ENCODE results near the gene FAM234A.
"Not testable (repeated sequence)": the region's sequence is repeated elsewhere in the genome, so short reads cannot be mapped to it uniquely, and the experiment has no call there.

The FAM234A gene

GRCh38 chr16:230949-231348 lies 3.7 kb upstream of the FAM234A start:
- DNase-seq (ENCODE audit: low read depth in 3 of 3): no peak

- DNase-seq (ENCODE audit: low read depth in 3 of 3): no peak
Observed at GRCh38 chr16:239948-240277, 5.3 kb downstream of the FAM234A start.

GRCh38 chr16:240559-240958 lies 5.9 kb downstream of the FAM234A start:
- no peak for DNase-seq (ENCODE audit: low read depth in 3 of 3)

GRCh38 chr16:242281-242680 lies 7.7 kb downstream of the FAM234A start:
- DNase-seq (ENCODE audit: low read depth in 3 of 3): no peak

GRCh38 chr16:243348-243747 lies 8.7 kb downstream of the FAM234A start:
- DNase-seq (ENCODE audit: low read depth in 3 of 3): no peak

DNA sequence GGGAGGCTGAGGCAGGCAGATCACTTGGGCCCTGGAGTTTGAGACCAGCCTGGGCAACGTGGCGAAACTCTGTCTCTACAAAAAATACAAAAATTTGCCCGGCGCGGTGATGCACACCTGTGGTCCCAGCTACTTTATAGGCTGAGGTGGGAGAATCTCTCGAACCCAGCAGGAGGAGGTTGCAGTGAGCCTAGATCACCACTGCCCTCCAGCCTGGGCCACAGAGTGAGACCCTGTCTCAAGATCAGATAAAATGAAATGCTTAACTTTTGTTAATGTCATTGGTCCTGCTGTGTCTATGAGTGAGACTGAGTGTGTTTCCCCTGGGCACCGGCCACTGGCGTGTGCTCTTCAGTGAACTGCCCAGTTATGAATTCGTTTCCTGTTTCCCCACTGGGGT lies 10.5 kb downstream of the FAM234A start:
- no peak for DNase-seq (ENCODE audit: low read depth in 3 of 3)

- DNase-seq (ENCODE audit: low read depth in 3 of 3): no peak
Observed at GRCh38 chr16:247027-247426, 12.4 kb downstream of the FAM234A start.

DNA sequence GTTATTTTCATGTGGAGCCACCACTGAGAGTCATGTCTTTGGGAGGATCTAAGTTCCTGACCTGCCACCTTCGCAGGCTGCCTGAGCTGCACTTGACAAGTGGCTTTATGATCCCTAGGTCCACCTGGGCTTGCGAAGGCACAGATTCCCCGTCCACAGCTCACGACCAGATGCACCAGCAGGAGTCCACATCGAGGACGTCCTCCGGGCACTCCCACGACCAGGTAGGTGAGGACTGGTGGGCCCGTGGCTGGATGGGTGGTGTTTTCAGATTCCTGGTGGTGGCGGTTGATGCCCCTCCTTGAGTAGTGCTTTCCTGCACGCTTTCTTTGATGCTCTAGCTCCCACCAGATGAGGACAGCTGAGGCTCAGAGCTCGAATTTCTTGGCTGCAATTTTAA lies 14.8 kb downstream of the FAM234A start:
- DNase-seq (ENCODE audit: low read depth in 3 of 3): no peak

DNA sequence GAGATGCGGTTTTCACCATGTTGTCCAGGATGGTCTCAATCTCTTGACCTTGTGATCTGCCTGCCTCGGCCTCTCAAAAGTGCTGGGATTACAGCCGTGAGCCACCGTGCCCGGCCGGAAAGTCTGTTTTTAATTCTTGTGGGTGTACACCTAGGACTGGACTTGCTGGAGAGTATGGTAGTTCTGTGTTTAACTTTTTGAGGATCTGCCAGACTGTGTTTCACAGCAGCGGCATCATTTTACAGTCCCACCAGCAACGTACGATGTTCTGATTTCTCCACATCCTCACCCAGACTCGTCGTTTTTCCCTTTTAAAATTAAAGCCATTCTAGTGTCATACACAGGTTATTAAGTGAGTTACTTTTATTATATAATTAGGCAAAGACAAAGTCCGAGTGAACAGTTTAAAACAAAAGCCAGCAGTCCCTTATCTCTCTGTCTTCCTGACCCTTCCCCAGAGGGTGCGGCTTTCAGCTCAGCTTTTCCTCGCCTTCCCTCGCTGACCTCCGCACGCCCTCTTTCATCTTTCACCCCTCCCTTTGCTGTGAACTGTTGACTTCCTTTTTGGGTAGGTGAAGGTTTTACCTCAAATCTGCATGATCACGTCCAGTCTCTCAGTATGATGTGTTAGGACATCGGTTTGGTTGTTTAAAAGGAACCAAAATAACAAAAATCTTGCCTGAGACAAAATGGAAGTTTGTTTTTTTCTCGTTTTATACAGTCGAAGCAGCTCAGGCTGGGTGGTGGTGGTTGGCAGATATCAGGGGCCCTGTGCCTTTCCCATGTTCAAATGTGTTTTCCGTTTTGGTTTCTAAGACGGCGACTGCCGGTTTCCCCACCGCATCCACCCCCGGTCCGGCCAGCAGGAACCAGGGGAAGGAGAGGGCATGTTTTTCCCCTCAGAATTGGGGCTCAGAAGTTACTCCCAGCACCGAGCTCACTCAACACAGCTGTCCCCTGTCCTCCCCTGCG lies 18.0 kb downstream of the FAM234A start:
- DNase-seq (ENCODE audit: low read depth in 3 of 3): no peak

GRCh38 chr16:253833-254232 lies 19.2 kb downstream of the FAM234A start:
- no peak for DNase-seq (ENCODE audit: low read depth in 3 of 3)

GRCh38 chr16:254461-254860 lies 19.8 kb downstream of the FAM234A start:
- DNase-seq (ENCODE audit: low read depth in 3 of 3): no peak

- DNase-seq (ENCODE audit: low read depth in 3 of 3): no peak
Observed at GRCh38 chr16:255183-255582, 20.6 kb downstream of the FAM234A start.

DNA sequence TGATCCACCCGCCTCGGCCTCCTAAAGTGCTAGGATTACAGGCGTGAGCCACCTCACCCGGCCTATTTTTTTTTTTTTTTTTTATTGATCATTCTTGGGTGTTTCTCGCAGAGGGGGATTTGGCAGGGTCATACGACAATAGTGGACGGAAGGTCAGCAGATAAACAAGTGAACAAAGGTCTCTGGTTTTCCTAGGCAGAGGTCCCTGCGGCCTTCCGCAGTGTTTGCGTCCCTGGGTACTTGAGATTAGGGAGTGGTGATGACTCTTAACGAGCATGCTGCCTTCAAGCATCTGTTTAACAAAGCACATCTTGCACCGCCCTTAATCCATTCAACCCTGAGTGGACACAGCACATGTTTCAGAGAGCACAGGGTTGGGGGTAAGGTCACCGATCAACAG lies 23.5 kb downstream of the FAM234A start:
- DNase-seq (ENCODE audit: low read depth in 3 of 3): not testable (repeated sequence)

DNA sequence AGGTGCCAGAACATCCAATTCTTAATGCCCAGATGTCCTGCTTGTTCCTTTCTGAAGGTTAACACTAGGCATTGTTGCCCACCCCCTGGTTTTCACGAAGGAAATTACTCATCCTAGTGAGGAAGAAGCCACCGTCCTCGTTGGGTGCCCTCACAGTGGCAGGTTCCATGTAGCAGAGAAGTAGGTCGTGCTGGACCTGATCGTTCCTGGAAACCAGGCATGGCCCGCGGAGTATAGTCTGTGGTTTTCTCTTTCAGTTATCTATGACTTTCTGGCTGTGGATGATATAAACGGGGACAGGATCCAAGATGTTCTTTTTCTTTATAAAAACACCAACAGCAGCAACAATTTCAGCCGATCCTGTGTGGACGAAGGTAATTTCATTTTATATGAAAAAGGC lies 24.6 kb downstream of the FAM234A start:
- DNase-seq (ENCODE audit: low read depth in 3 of 3): no peak

DNA sequence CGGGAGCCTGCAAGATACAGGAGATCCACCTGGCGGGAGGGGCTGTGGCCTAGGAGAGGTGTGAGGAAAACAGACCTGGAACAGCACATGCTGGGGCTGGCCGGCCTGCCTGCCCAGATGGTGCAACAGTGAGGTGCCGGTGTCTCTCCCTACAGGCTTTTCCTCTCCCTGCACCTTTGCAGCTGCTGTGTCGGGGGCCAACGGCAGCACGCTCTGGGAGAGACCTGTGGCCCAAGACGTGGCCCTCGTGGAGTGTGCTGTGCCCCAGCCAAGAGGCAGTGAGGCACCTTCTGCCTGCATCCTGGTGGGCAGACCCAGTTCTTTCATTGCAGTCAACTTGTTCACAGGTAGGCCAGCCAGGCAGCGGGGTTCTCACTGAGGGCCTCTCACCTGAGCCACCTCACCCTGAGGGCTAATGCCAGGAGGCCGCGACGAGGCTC lies 25.2 kb downstream of the FAM234A start:
- no peak for DNase-seq (ENCODE audit: low read depth in 3 of 3)

GRCh38 chr16:260326-260725 lies 25.7 kb downstream of the FAM234A start:
- no peak for DNase-seq (ENCODE audit: low read depth in 3 of 3)

DNA sequence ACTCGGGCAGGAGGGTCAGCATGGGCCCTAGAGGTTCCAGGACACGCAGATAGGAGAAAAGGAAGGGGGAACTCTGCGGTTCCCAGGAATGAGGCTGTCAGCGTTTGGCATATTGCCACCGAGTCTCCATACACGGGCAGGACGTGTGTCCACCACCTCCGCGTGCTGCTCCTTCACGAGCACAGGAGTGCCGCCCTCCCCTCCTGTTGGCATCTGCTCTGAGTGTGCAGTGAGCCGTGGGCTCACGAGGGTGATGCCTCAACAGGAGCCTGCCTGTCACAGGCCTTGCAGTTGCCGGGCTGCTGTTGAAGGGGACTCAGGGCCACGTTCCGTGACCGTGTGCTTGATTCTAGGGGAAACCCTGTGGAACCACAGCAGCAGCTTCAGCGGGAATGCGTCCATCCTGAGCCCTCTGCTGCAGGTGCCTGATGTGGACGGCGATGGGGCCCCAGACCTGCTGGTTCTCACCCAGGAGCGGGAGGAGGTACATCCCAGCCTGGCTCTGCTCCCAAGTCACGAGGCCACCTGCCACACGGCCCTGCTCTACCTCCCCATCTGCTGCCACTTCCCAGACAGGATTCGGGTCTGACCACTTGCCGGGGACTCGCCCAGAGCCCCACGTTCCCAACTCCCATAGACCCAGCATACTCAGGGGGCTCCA lies 26.5 kb downstream of the FAM234A start:
- no peak for DNase-seq (ENCODE audit: low read depth in 3 of 3)

GRCh38 chr16:262121-262745 lies 27.6 kb downstream of the FAM234A start:
- no peak for DNase-seq (ENCODE audit: low read depth in 3 of 3)

- no peak for DNase-seq (ENCODE audit: low read depth in 3 of 3)
Observed at GRCh38 chr16:263182-263774, 28.7 kb downstream of the FAM234A start.

DNA sequence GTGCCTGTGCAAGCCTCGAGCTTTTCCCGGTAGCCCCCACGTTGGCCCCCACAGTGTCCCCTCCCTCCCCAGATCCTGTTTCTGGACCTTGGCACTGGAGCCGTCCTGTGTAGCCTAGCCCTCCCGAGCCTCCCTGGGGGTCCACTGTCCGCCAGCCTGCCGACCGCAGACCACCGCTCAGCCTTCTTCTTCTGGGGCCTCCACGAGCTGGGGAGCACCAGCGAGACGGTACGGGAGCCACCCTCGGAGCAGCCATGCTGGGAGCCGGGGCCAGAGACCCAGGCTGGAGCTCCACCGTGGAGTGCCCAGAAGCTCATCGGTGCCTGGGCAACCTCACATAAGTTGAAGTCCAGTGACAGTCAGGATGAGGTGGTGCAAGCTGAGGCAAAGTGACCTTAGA lies 29.3 kb downstream of the FAM234A start:
- DNase-seq (ENCODE audit: low read depth in 3 of 3): no peak

DNA sequence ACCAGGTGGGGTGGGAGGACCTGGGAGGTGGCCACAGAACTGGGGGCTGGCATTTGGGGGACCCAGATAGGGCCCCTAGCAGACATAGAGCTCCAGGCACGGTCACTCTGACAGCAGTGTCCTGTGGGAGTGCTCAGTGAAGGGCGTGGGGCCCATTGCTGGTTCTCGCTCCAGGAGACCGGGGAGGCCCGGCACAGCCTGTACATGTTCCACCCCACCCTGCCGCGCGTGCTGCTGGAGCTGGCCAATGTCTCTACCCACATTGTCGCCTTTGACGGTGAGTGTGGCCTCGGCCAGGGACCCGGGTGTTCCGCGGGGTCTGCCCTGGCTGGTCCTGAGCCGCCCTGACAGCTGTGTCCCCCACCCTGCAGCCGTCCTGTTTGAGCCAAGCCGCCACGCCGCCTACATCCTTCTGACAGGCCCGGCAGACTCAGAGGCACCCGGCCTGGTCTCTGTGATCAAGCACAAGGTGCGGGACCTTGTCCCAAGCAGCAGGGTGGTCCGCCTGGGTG lies 29.9 kb downstream of the FAM234A start:
- no peak for DNase-seq (ENCODE audit: low read depth in 3 of 3)

GRCh38 chr16:265002-265529 lies 30.4 kb downstream of the FAM234A start:
- DNase-seq (ENCODE audit: low read depth in 3 of 3): no peak

Measured in stimulated activated CD4-positive, alpha-beta T cell treated with anti-CD3 and anti-CD28 coated beads, TNF-alpha, amount 100 ng/mL, for 48 hours (primary cell).